H9 (cell line): ENCODE measurements around the gene APPL2. TPM values are rescaled to one million over a fixed set of nuclear protein-coding genes. Genes with fewer than 3 reads are reported as not detected.

ENCODE experiments used
- DNase-seq: peaks from one replicate; pipeline ENCODE4 v3.0.0-alpha.2; 2017
- H2AFZ ChIP-seq: one replicate; pipeline ENCODE4 v1.6.1; 2013; ENCODE audit warnings: mild to moderate bottlenecking, low read length, control low read depth, moderate library complexity
- H2AK5ac ChIP-seq: 2 replicates; pipeline ENCODE4 v1.6.1; 2013; ENCODE audit warnings: low read length, control low read depth, mixed read lengths; ENCODE audit not compliant: insufficient read length
- H2BK120ac ChIP-seq: one replicate; pipeline ENCODE4 v1.6.1; 2013; ENCODE audit warnings: low read depth, mild to moderate bottlenecking, low read length, control low read depth, inconsistent platforms; ENCODE audit not compliant: poor library complexity, severe bottlenecking
- H2BK12ac ChIP-seq: 2 replicates; pipeline ENCODE4 v1.6.1; 2013; ENCODE audit warnings: low read length, control low read depth, mixed read lengths, low read depth; ENCODE audit not compliant: insufficient read length
- H2BK15ac ChIP-seq: 2 replicates; pipeline ENCODE4 v1.6.1; 2013; ENCODE audit warnings: low read depth, low read length, control low read depth
- H2BK20ac ChIP-seq: one replicate; pipeline ENCODE4 v1.6.1; 2013; ENCODE audit warnings: low read depth, mild to moderate bottlenecking, low read length, control low read depth, inconsistent platforms; ENCODE audit not compliant: poor library complexity, severe bottlenecking
- H2BK5ac ChIP-seq: 2 replicates; pipeline ENCODE4 v1.6.1; 2013; ENCODE audit warnings: low read length, control low read depth, mixed read lengths; ENCODE audit not compliant: insufficient read length
- H3K14ac ChIP-seq: 2 replicates; pipeline ENCODE4 v1.6.1; 2013; ENCODE audit warnings: low read length, control low read depth; ENCODE audit not compliant: insufficient read depth
- H3K18ac ChIP-seq: 2 replicates; pipeline ENCODE4 v1.6.1; 2013; ENCODE audit warnings: low read depth, mild to moderate bottlenecking, mixed read lengths, low read length, control low read depth; ENCODE audit not compliant: insufficient read length
- H3K23ac ChIP-seq: 2 replicates; pipeline ENCODE4 v1.6.1; 2013; ENCODE audit warnings: low read length, control low read depth, mixed read lengths, low read depth; ENCODE audit not compliant: insufficient read length
- H3K23me2 ChIP-seq: 2 replicates; pipeline ENCODE4 v1.6.1; 2013; ENCODE audit warnings: low read depth, mild to moderate bottlenecking, mixed read lengths, low read length, control low read depth; ENCODE audit not compliant: insufficient read length, poor library complexity, severe bottlenecking
- H3K27ac ChIP-seq: 2 replicates; pipeline ENCODE4 v1.5.1; 2013; ENCODE audit warnings: low read length, control low read depth, mixed read lengths, low read depth; ENCODE audit not compliant: insufficient read length
- H3K27me3 ChIP-seq: 2 replicates; pipeline ENCODE4 v1.6.1; 2013; ENCODE audit warnings: low read length, control low read depth, inconsistent platforms; ENCODE audit not compliant: insufficient read depth
- H3K4ac ChIP-seq: 2 replicates; pipeline ENCODE4 v1.6.1; 2013; ENCODE audit warnings: low read depth, mild to moderate bottlenecking, control low read depth, inconsistent platforms, low read length, moderate library complexity
- H3K4me1 ChIP-seq: 2 replicates; pipeline ENCODE4 v1.6.1; 2013; ENCODE audit warnings: low read length, control low read depth, inconsistent platforms; ENCODE audit not compliant: insufficient read depth
- H3K4me2 ChIP-seq: 2 replicates; pipeline ENCODE4 v1.6.1; 2013; ENCODE audit warnings: low read length, control low read depth, mixed read lengths; ENCODE audit not compliant: insufficient read length, insufficient read depth
- H3K56ac ChIP-seq: 2 replicates; pipeline ENCODE4 v1.6.1; 2013; ENCODE audit warnings: low read depth, mild to moderate bottlenecking, mixed read lengths, low read length, control low read depth; ENCODE audit not compliant: insufficient read length
- H3K79me1 ChIP-seq: 2 replicates; pipeline ENCODE4 v1.6.1; 2013; ENCODE audit warnings: low read depth, mild to moderate bottlenecking, moderate library complexity, low read length, control low read depth, inconsistent platforms; ENCODE audit not compliant: insufficient read depth, poor library complexity, severe bottlenecking
- H3K79me2 ChIP-seq: 2 replicates; pipeline ENCODE4 v1.6.1; 2013; ENCODE audit warnings: low read length, control low read depth, inconsistent platforms; ENCODE audit not compliant: insufficient read depth
- H3K9ac ChIP-seq: 2 replicates; pipeline ENCODE4 v1.6.1; 2013; ENCODE audit warnings: low read length, control low read depth, mixed read lengths; ENCODE audit not compliant: insufficient read length; ENCODE audit errors: extremely low read depth
- H3K9me3 ChIP-seq: one replicate; pipeline ENCODE4 v1.6.1; 2013; ENCODE audit warnings: low read depth, low read length, inconsistent platforms; ENCODE audit not compliant: control insufficient read depth
- H3T11ph ChIP-seq: one replicate; pipeline ENCODE4 v1.6.1; 2013; ENCODE audit warnings: mild to moderate bottlenecking, low read length, control low read depth, inconsistent platforms
- H4K20me1 ChIP-seq: one replicate; pipeline ENCODE4 v1.6.1; 2013; ENCODE audit not compliant: control insufficient read depth, insufficient read length, insufficient read depth
- H4K5ac ChIP-seq: 2 replicates; pipeline ENCODE4 v1.6.1; 2013; ENCODE audit warnings: low read depth, mild to moderate bottlenecking, mixed read lengths, low read length, control low read depth; ENCODE audit not compliant: insufficient read length
- H4K8ac ChIP-seq: replicated peaks from 2 replicates; pipeline ENCODE4 v1.6.1; 2013; ENCODE audit warnings: low read length, control low read depth, mixed read lengths, low read depth; ENCODE audit not compliant: insufficient read length
- H4K91ac ChIP-seq: 2 replicates; pipeline ENCODE4 v1.6.1; 2013; ENCODE audit warnings: low read depth, mild to moderate bottlenecking, moderate library complexity, mixed read lengths, low read length, control low read depth; ENCODE audit not compliant: insufficient read length
- H3K27ac Mint-ChIP-seq, 3 experiments: 2 replicates in 2 of 3; 3 replicates in 1 of 3; pipeline ENCODE4 v1.8.0; 2020 to 2021; ENCODE audit warnings: mixed read lengths in 3 of 3, mild to moderate bottlenecking in 1 of 3, moderate library complexity in 1 of 3
- H3K27me3 Mint-ChIP-seq: 2 replicates; pipeline ENCODE4 v1.8.0; 2021; ENCODE audit warnings: low read depth, mild to moderate bottlenecking, moderate library complexity, mixed read lengths
- H3K36me3 Mint-ChIP-seq, 3 experiments: 2 replicates in 2 of 3; 3 replicates in 1 of 3; pipeline ENCODE4 v1.8.0; 2020 to 2021; ENCODE audit warnings: low read depth in 3 of 3, mixed read lengths in 3 of 3; ENCODE audit not compliant: insufficient read depth in 1 of 3
- H3K4me1 Mint-ChIP-seq, 2 experiments: 2 replicates each; pipeline ENCODE4 v1.8.0; 2020; ENCODE audit warnings: mixed read lengths in 2 of 2
- H3K4me3 Mint-ChIP-seq, 2 experiments: 2 replicates in 1 of 2; 3 replicates in 1 of 2; pipeline ENCODE4 v1.8.0; 2020 to 2021; ENCODE audit warnings: mild to moderate bottlenecking in 2 of 2, mixed read lengths in 2 of 2, moderate library complexity in 1 of 2
- H3K9me3 Mint-ChIP-seq, 2 experiments: 2 replicates in 1 of 2; 3 replicates in 1 of 2; pipeline ENCODE4 v1.8.0; 2020; ENCODE audit warnings: mild to moderate bottlenecking in 2 of 2, mixed read lengths in 2 of 2, moderate library complexity in 1 of 2
- WGBS: extraction: QIAGEN DNeasy Blood & Tissue Kit; methylation state at CpG from one replicate; pipeline ENCODE4 v1.1.7; 2013; ENCODE audit warnings: missing lambda C conversion rate, low lambda C conversion rate, mixed read lengths; ENCODE audit not compliant: insufficient read length; ENCODE audit errors: extremely low coverage; 5-methylcytosine and 5-hydroxymethylcytosine counted together
- total RNA-seq: library from RNA; stranded (reverse); gene quantifications from 2 replicates; pipeline ENCODE4 v1.2.1, GENCODE V29; 2021
- TF ChIP-seq, protein P1 (sequence below): fragments of 200-600 bp; sonication (generic); conservative IDR thresholded peaks from 3 replicates; pipeline ENCODE4 v1.8.0; 2021; ENCODE audit warnings: antibody characterized with exemption, mild to moderate bottlenecking

Gene APPL2
- total RNA-seq, 1 experiment from 2014 or later = 18.5 TPM

DNA sequence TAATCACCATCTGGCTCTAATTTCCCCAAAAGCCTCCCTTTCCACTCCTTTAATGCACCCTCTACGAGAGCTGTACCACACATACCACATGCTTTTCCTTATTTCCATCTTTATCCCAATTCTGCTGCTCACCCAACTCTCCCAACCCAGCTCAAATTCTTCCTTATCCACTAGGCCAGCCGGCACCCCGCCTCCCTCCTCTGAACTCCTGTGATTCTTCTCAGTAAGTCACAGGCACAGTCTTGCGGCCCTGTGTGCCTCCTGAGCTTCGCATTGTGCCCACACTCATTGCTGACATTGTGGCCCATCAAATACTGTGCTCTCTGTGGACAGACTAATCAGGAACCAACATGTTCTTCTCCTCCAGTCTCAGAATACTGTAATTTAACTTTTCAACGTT is 45.4 kb downstream of the APPL2 start:
- H4K20me1 ChIP-seq = no peaks in the 10 kb centered on the region
- H3K79me1 ChIP-seq = no peaks in the 10 kb centered on the region
- H2AFZ ChIP-seq = no peak overlapping the region
- H3K4ac ChIP-seq = no peak overlapping the region
- H2BK20ac ChIP-seq = no peak overlapping the region
- Mint-ChIP-seq H3K27me3 (no peaks in the 10 kb centered on the region; the same call in 1 of the 2 replicates), H3K27ac (peak overlapping the region in 1 of 3 experiments; percentile 2; a peak in 1 of 7 replicates), H3K36me3 (peaks cover 16 to 63% (median 55%) of the 10 kb centered on the region in 3 experiments; a peak in 6 of 7 replicates), H3K4me1 (no peaks in the 10 kb centered on the region), H3K4me3 (no peak overlapping the region), H3K9me3 (0 out of 5 replicates have a peak, but pooled peaks cover 0 to 3% of the 10 kb centered on the region in 2 experiments)
- no peak overlapping the region for H2BK12ac ChIP-seq
- no peak overlapping the region for H3K4me2 ChIP-seq
- no CpG with 5 or more reads among the region's 6 CpGs for WGBS
- no peak overlapping the region for H3K18ac ChIP-seq
- H3T11ph ChIP-seq = no peak overlapping the region
- DNase-seq = no peak
- H2BK5ac ChIP-seq = no peak overlapping the region
- H3K79me2 ChIP-seq = no peaks in the 10 kb centered on the region
- H3K9ac ChIP-seq = no peak overlapping the region
- H3K14ac ChIP-seq = no peak overlapping the region
- H3K23ac ChIP-seq = no peak overlapping the region
- H3K56ac ChIP-seq = no peak overlapping the region
- H2BK15ac ChIP-seq = no peak overlapping the region
- TF ChIP-seq, protein P1, sequence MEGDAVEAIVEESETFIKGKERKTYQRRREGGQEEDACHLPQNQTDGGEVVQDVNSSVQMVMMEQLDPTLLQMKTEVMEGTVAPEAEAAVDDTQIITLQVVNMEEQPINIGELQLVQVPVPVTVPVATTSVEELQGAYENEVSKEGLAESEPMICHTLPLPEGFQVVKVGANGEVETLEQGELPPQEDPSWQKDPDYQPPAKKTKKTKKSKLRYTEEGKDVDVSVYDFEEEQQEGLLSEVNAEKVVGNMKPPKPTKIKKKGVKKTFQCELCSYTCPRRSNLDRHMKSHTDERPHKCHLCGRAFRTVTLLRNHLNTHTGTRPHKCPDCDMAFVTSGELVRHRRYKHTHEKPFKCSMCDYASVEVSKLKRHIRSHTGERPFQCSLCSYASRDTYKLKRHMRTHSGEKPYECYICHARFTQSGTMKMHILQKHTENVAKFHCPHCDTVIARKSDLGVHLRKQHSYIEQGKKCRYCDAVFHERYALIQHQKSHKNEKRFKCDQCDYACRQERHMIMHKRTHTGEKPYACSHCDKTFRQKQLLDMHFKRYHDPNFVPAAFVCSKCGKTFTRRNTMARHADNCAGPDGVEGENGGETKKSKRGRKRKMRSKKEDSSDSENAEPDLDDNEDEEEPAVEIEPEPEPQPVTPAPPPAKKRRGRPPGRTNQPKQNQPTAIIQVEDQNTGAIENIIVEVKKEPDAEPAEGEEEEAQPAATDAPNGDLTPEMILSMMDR = no peak
- H2AK5ac ChIP-seq = no peak overlapping the region
- H3K4me1 ChIP-seq = no peaks in the 10 kb centered on the region
- H3K27me3 ChIP-seq = no peaks in the 10 kb centered on the region
- H3K9me3 ChIP-seq = no peaks in the 10 kb centered on the region
- no peak overlapping the region for H3K27ac ChIP-seq
- no peak overlapping the region for H2BK120ac ChIP-seq
- no peak overlapping the region for H4K5ac ChIP-seq
- H4K91ac ChIP-seq = no peak overlapping the region
- no peak overlapping the region for H4K8ac ChIP-seq
- H3K23me2 ChIP-seq = no peaks in the 10 kb centered on the region
